ENCODE results near the gene TOPBP1.

GRCh38 chr3:133672461-133672860 is 10.7 kb upstream of the TOPBP1 start:
- no peak for TF ChIP-seq EP300 (IDR thresholded peaks at IDR 0.05; ENCODE audit: low read depth)
- no peak for TF ChIP-seq POLR2A (IDR thresholded peaks at IDR 0.05)
- no peak for TF ChIP-seq CTCF (IDR thresholded peaks at IDR 0.05)
